Hepatocyte (in vitro differentiated cells): ENCODE measurements around the gene PPDPF. TPM values are rescaled to one million over a fixed set of nuclear protein-coding genes. Genes with fewer than 3 reads are reported as not detected.

Source experiments
- DNase-seq: peaks from one replicate; pipeline ENCODE4 v3.0.0-alpha.2; 2016; ENCODE audit warnings: low spot score
- H2AFZ ChIP-seq: fragments of 200-600 bp; sonication (generic); 2 replicates; pipeline ENCODE4 v1.6.0; 2016; ENCODE audit warnings: antibody characterized with exemption, mild to moderate bottlenecking
- H3K27ac ChIP-seq: fragments of 200-600 bp; sonication (generic); 2 replicates; pipeline ENCODE4 v1.5.1; 2016; ENCODE audit warnings: mild to moderate bottlenecking
- H3K27me3 ChIP-seq: fragments of 200-600 bp; sonication (generic); 2 replicates; pipeline ENCODE4 v1.6.1; 2016
- H3K36me3 ChIP-seq: fragments of 200-600 bp; sonication (generic); replicated peaks from 2 replicates; pipeline ENCODE4 v1.5.1; 2016; ENCODE audit warnings: low read depth; ENCODE audit not compliant: insufficient read depth
- H3K4me1 ChIP-seq: fragments of 200-600 bp; sonication (generic); 2 replicates; pipeline ENCODE4 v1.5.1; 2016; ENCODE audit warnings: mild to moderate bottlenecking, moderate library complexity; ENCODE audit not compliant: insufficient read depth
- H3K4me2 ChIP-seq: fragments of 200-600 bp; sonication (generic); 2 replicates; pipeline ENCODE4 v1.6.0; 2016
- H3K4me3 ChIP-seq: fragments of 200-600 bp; sonication (generic); 2 replicates; pipeline ENCODE4 v1.5.1; 2016; ENCODE audit warnings: mild to moderate bottlenecking
- H3K79me2 ChIP-seq: fragments of 200-600 bp; sonication (generic); 2 replicates; pipeline ENCODE4 v1.6.0; 2017; ENCODE audit warnings: mild to moderate bottlenecking
- H3K9me2 ChIP-seq: fragments of 200-600 bp; sonication (generic); replicated peaks from 2 replicates; pipeline ENCODE4 v1.6.0; 2017; ENCODE audit warnings: mild to moderate bottlenecking; ENCODE audit not compliant: insufficient read depth
- H3K9me3 ChIP-seq: fragments of 200-600 bp; sonication (generic); 2 replicates; pipeline ENCODE4 v1.5.1; 2016; ENCODE audit warnings: low read depth, mild to moderate bottlenecking
- H4K20me1 ChIP-seq: fragments of 200-600 bp; sonication (generic); 2 replicates; pipeline ENCODE4 v1.6.0; 2016; ENCODE audit warnings: mild to moderate bottlenecking; ENCODE audit not compliant: insufficient read depth, poor library complexity, severe bottlenecking
- EZH2 ChIP-seq: fragments of 200-600 bp; sonication (generic); IDR thresholded peaks from 2 replicates; pipeline ENCODE4 v1.6.1; 2016; ENCODE audit warnings: antibody characterized with exemption, mild to moderate bottlenecking, borderline replicate concordance
- EZH2phosphoT487 ChIP-seq: fragments of 200-600 bp; sonication (generic); IDR thresholded peaks from one replicate; pipeline ENCODE4 v1.6.1; 2018; ENCODE audit warnings: antibody characterized with exemption, mild to moderate bottlenecking, low read depth, moderate library complexity; ENCODE audit not compliant: unreplicated experiment, severe bottlenecking
- WGBS: methylation state at CpG from one replicate; pipeline ENCODE4 v1.1.6; 2016; ENCODE audit warnings: low lambda C conversion rate; ENCODE audit errors: missing lambda C conversion rate; 5-methylcytosine and 5-hydroxymethylcytosine counted together
- polyA plus RNA-seq: library from polyadenylated mRNA; unstranded; fragments of >200 nt; fragmentation: Nextera tagmentation; extraction: Ambion mirVana; gene quantifications from 2 replicates; pipeline ENCODE4 v1.2.1, GENCODE V29; 2016
- total RNA-seq: library from RNA; depleted of rRNA; stranded (reverse); fragments of >200 nt; gene quantifications from 2 replicates; pipeline ENCODE4 v1.2.3, GENCODE V29; 2014
- TF ChIP-seq, protein P1 (sequence below): fragments of 200-600 bp; sonication (generic); IDR thresholded peaks from 2 replicates; pipeline ENCODE4 v1.5.1; 2016; ENCODE audit warnings: antibody characterized with exemption, mild to moderate bottlenecking; ENCODE audit not compliant: poor library complexity

PPDPF gene, protein sequence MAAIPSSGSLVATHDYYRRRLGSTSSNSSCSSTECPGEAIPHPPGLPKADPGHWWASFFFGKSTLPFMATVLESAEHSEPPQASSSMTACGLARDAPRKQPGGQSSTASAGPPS
- total RNA-seq, result 47.6 and 55.1 TPM in 2 replicates
- polyA plus RNA-seq, result 330 and 333 TPM in 2 replicates

DNA sequence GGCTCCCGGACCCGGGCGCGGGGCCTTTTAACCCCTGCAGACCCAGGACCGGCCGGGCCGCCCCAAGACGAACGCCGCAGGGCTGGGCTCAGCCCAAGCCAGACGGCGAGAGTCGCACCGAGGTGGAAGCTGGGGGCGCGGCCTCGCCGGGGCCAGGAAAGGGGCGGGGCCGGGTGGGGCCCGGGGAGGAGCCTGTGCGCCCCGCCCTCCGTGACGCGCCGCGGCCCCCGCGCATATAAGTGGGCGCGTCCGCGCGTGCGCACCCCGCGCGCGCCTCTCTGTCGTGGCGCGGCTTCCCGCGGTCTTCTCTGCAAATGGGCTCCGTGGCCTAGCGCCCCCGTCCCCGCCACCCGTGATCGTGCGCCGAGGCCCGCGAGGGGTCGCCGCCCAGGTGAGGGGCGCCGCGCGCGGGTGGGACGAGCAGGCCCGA lies at the start of gene PPDPF:
TSS of gene PPDPF (plus strand) at position 262 of the 430 bp plus-strand sequence. CDS start 544 bp downstream, outside the sequence.
- Histone ChIP-seq H3K79me2 (peaks cover 16% of the 10 kb centered on the region), H3K4me1 (peaks cover 13% of the 10 kb centered on the region), H3K4me2 (peak within 1 kb of the TSS; percentile 99), H3K36me3 (no peaks in the 10 kb centered on the region), H2AFZ (peak within 1 kb of the TSS; percentile 98), H3K9me3 (no peaks in the 10 kb centered on the region), H3K27ac (peak within 1 kb of the TSS; percentile 98), H3K9me2 (no peaks in the 10 kb centered on the region), H3K4me3 (peak within 1 kb of the TSS; percentile 99), H4K20me1 (peaks cover 24% of the 10 kb centered on the region), H3K27me3 (no peaks in the 10 kb centered on the region)
- peak; percentile 95 for DNase-seq
- 0% methylated on average over 10 of the region's 64 CpGs for WGBS
- TF ChIP-seq, protein P1, sequence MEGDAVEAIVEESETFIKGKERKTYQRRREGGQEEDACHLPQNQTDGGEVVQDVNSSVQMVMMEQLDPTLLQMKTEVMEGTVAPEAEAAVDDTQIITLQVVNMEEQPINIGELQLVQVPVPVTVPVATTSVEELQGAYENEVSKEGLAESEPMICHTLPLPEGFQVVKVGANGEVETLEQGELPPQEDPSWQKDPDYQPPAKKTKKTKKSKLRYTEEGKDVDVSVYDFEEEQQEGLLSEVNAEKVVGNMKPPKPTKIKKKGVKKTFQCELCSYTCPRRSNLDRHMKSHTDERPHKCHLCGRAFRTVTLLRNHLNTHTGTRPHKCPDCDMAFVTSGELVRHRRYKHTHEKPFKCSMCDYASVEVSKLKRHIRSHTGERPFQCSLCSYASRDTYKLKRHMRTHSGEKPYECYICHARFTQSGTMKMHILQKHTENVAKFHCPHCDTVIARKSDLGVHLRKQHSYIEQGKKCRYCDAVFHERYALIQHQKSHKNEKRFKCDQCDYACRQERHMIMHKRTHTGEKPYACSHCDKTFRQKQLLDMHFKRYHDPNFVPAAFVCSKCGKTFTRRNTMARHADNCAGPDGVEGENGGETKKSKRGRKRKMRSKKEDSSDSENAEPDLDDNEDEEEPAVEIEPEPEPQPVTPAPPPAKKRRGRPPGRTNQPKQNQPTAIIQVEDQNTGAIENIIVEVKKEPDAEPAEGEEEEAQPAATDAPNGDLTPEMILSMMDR, result no peak
- no peak for TF ChIP-seq EZH2phosphoT487
- no peak for TF ChIP-seq EZH2

DNA sequence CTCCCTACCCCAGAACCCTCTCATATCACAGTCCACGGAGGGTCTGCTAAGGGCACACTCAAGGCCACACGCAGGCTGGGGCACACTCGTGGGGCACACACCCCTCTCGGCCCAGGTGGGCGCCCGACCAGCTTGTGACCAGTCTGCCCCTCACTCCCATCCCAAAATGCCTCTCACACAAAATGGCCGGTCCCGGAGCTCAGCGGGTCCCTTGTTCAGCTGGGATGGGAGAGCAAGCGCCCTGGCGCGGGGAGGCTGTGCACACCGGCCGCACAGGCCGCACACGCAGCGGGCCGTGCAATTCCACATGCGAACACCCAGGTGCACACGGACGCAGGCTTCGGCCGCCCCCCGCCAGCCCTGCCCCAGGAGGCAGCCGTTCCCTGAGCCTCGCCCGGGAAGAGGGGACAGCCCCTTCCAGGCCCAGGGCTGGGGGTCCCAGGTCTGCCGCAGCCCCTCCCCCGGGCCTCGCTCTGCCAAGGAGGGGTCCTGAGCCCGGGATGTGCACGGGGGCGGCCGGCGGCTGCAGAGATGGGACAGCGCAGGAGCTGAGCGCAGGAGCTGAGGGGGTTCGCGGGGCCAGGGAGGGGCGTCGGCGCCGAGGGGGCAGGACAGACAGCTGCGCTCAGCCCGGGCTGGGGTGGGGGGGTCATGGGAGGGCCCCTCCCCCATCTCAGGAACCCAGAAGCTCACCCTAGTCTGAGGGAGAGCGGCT lies 49.4 kb upstream of the PPDPF start:
- H3K27ac ChIP-seq, result no peak overlapping the region
- 10% methylated on average over 36 of the region's 46 CpGs for WGBS
- H3K4me1 ChIP-seq, result peaks cover 3% of the 10 kb centered on the region
- H4K20me1 ChIP-seq, result no peaks in the 10 kb centered on the region
- H3K27me3 ChIP-seq, result peaks cover 74% of the 10 kb centered on the region
- H3K79me2 ChIP-seq, result no peaks in the 10 kb centered on the region
- H3K36me3 ChIP-seq, result no peaks in the 10 kb centered on the region
- TF ChIP-seq EZH2 (peak; percentile 91), EZH2phosphoT487 (no peak)
- no peaks in the 10 kb centered on the region for H3K9me2 ChIP-seq
- no peaks in the 10 kb centered on the region for H3K9me3 ChIP-seq
- H3K4me3 ChIP-seq, result no peak overlapping the region
- no peak for DNase-seq
- no peak overlapping the region for H2AFZ ChIP-seq
- peak overlapping the region; percentile 84 for H3K4me2 ChIP-seq

DNA sequence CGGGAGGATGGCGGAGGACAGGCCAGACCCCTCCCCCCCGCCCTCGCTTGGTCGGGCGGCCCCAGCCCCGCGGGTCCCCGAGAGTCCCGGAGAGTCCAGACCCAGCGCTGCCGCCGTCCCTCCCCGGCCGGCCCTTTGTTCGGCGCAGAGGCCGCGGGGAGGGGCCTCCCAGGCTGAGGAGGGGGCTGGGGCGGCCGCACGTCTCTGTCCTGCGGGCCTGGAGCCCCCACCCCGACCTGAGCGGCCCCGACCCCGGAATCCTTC lies 48.9 kb upstream of the PPDPF start:
- H3K4me3 ChIP-seq, result no peak overlapping the region

More for the DNA sequence above, 48.9 kb upstream of the PPDPF start:
- Histone ChIP-seq H3K79me2 (no peaks in the 10 kb centered on the region), H3K4me1 (peaks cover 3% of the 10 kb centered on the region), H3K9me3 (no peaks in the 10 kb centered on the region), H4K20me1 (no peaks in the 10 kb centered on the region), H3K27me3 (peaks cover 74% of the 10 kb centered on the region), H3K27ac (no peak overlapping the region), H3K36me3 (no peaks in the 10 kb centered on the region), H3K9me2 (no peaks in the 10 kb centered on the region), H3K4me2 (peak overlapping the region; percentile 84), H2AFZ (no peak overlapping the region)
- no CpG with 5 or more reads among the region's 27 CpGs for WGBS
- TF ChIP-seq EZH2, result peak; percentile 89
- TF ChIP-seq, protein P1, result no peak
- peak; percentile 28 for TF ChIP-seq EZH2phosphoT487
- DNase-seq, result no peak
